NOMO-1 treated with DMSO at 0.1 percent for 48 hours (cell line): ENCODE measurements around the gene PDZRN4.
"Not testable (repeated sequence)": the region's sequence is repeated elsewhere in the genome, so short reads cannot be mapped to it uniquely, and the experiment has no call there.

Source experiments
- DNase-seq: peaks from one replicate; lab custom pipeline; 2025; ENCODE audit not compliant: unreplicated experiment; lab: John Stamatoyannopoulos, UW

PDZRN4 gene

DNA sequence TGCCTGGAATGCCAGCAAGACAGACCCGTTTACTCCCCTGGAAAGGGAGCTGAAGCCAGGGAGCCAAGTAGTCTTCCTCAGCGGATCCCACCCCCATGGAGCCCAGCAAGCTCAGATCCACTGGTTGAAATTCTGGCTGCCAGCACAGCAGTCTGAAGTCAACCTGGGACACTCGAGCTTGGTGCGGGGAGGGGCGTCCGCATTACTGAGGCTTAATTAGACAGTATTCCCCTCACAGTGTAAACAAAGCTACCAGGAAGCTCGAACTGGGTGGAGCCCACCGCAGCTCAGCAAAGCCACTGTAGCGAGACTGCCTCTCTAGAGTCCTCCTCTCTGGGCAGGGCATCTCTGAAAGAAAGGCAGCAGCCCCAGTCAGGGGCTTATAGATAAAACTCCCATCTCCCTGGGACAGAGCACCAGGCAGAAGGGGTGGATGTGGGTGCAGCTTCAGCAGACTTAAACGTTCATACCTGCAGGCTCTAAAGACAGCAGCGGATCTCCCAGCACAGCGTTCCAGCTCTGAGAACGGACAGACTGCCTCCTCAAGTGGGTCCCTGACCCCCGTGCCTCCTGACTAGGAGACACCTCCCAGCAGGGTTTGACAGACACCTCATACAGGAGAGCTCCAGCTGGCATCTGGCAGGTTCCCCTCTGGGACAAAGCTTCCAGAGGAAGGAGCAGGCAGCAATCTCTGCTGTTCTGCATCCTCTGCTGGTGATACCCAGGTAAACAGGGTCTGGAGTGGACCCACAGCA, 92.4 kb downstream of the PDZRN4 start:
- not testable (repeated sequence) for DNase-seq

DNA sequence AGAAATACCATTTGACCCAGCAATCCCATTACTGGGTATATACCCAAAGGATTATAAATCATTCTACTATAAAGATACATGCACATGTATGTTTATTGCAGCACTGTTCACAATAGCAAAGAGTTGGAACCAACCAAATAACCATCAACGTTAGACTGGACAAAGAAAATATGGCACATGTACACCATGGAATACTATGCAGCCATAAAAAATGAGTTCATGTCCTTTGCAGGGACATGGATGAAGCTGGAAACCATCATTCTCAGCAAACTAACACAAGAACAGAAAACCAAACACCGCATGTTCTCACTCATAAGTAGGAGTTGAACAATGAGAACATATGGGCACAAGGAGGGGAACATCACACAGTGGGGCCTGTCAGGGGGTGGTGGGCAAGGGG, 97.3 kb downstream of the PDZRN4 start:
- DNase-seq: not testable (repeated sequence)

DNA sequence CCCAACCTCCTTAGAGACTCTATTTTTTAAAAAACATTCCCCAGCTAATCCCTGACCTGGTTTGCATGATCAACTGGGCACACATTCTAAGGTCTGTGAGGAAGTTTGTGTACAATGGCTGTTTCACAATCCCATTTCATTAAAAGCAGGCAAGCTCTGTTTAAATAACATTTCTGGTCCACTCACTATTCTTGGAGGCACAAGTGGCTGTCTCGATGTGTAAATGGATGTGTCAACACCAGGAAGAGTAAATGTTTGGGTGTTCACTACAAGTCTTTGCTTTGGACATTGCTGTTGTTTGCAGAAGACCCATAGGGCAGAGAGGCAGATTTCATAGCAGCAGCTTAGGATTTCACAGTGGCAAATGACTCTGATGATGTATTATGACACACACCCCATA, 98.3 kb downstream of the PDZRN4 start:
- peak; percentile 20 for DNase-seq

DNA sequence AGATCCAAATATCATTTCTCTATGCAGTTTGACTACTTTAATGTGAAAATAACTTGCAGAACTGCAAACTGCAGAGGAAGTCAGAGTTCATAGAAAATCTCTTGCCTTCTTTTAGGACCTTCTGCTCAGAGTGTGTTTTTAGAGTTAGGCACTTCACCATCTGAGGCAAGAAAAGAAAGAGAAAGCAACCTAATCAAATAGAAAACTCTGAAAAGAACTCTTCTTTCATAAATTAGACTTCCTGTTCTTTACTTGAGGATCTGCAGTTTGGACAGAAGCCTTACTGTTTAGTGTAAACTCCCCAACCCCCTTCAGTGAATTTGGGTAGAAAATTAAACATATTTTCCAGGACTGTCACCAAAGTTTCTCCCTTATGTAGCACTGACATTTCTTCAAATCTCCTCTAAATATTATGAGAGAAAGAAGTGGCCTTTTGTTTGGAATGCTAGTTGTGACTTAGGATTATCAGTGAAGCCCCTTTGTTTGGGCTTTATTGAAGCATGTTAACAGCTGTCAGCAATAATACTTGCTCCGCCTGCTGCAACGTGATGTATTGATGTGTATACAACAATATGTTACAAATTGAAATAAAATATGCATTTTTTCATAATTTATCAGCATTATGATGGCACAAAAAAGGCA, 99.5 kb downstream of the PDZRN4 start:
- DNase-seq: peak; percentile 18

DNA sequence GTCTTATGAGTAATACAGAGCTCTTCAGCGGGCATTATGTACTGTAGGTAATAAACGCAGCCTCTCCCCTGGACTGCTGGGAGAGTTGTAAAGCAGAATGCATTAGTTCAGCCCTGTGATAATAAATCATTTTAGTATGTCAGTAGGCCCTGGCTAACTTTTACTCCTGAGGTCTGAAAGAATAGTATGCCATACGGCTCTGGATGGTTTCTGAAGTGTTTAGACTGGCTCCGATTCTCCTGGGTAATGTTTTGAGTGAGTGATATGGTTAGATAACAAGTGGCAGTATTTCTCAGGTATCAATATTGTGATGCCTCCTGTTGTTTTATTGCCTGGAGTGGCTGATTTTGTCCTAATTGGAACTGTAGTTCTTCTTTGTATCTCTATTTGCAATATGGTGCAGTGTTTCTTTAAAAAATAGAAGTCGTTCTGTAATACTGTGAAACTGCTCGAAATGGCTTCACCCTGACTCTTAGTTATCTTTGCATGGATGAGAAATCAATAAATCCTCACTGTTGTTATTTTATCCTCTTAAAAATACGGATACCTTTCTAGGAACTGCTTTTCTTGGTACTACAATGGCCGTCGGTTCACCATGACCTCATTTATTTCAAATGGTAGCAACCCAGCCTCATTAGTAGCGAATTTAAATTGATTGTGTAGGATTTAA, 100.2 kb downstream of the PDZRN4 start:
- DNase-seq: no peak

DNA sequence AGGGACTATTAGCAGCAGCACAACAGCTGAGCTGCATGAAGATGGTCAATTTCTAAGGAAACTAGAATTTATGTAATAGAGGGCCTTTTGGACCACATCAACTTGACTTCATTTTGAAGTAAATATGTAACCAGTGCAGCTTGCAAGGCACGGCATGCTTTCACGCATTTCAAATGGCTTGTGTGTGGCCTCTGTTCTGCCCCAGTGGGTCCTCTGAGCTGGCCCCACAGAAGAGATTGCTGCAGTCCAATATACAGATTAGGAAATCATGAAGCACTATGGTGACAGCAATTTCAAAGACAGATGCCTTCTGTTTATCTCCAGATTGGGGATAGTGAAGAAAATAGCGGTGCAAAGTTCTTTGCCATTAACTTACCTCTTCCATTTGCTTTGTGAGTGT, 101.4 kb downstream of the PDZRN4 start:
- DNase-seq: no peak

DNA sequence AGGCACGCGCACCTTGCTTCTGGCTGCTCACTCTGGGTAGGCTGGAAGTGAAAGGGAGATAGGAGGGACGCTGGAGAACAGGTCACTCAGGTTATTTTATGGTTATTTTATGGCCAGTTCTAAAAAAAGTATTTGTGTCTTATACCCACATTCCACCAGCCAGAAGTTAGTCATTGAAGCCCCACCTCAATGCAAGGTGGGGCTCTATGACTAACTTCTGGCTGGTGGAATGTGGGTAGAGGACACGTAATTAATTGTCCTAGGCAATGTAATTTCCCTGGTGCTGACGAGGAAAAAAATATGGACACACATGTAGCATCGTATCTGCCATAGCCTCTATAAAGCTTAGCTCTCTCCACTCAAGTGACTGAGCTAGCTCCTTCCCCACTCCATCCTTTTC, 104.9 kb downstream of the PDZRN4 start:
- DNase-seq: no peak

DNA sequence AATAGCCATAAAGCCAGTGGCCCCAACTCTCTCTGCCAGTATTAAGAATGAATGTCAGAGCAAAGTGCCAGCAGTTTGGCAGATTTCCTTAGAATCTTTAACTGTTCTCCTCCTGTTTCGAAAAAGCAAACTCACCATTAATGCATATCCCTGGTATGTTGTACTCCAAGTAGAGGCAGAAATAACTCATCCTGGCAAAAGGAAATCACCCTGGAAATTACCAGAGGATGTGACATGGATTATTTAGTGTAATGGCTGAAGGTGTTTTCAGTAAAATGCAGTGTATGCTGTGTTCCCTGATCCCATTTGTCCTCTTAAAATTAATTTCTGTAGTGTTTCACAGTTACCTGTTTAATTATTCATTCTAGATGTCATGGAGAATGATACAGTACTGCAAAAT, 105.3 kb downstream of the PDZRN4 start:
- DNase-seq: no peak

DNA sequence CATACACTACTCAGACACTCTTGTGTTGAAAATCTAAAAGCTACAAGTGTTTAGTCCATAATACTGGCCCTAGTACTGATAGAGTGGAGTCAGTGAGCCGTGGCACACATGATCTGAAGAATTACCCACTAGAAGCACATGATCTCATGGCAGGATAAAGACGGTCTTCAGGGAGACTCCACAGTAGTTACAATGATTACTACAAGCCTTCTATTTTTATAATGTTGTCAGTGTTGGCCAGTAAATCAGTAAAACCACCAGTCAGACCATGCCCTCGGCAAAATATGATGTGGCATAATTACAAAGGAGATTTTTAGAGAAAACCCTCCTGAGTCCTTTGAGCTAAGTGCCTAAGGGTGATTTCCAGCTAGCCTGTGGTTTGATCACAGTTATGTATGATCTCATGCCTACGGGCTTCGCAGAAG, 114.9 kb downstream of the PDZRN4 start:
- no peak for DNase-seq

DNA sequence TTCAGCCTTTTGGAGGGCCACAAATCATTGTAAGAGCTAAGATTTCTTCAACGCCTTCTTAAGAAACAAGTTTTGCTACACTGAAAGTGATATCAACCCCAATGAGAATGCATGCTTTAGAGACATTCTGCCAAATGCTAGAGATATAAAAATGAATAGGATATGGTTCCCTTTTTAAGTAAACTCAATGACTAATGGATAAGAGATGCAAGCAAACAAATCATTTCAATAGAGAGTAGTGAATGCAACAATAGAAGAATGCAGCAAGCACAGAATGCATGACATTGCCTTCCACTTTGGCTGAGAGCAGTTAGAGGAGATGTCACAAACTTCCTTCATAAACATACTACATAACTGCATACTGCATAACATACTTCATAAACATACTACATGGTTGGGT, 116.4 kb downstream of the PDZRN4 start:
- DNase-seq: no peak

DNA sequence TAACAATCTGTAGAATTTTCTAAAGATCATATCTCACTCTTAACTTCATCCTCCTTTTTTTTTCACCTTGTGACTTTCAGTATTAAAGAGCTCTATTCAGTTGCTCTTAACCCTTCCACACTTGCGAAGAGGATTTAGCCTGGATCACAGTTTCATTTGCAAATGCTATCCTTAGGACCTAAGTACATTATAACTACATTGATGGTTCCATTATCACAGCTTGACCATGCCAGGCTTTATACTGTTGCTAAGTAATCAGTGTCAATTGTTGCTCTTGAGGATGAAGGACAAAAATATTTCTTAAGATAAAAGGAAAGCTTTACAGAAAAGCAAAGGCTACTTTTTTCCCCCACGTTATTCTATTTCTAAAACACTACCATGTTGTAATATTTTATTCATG, 122.2 kb downstream of the PDZRN4 start:
- DNase-seq: no peak

DNA sequence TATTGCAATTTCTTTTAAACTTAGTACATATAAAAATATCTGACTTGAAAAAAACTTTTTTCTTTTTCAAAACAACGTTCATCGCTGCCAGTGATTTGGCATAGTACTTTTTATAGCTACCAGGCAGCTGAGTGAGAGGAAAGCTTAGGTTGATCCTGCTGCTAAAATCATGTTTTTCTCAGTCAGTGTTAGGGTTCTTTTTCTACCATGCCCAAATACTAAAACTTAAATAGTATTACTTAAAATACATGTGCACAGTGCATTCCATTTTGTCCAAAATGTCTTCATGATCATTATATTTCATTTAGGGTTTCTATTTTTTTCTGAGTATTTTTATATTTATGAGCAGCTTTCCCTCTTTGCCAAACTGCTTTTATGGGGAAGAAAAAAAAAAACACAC, 123.8 kb downstream of the PDZRN4 start:
- no peak for DNase-seq

DNA sequence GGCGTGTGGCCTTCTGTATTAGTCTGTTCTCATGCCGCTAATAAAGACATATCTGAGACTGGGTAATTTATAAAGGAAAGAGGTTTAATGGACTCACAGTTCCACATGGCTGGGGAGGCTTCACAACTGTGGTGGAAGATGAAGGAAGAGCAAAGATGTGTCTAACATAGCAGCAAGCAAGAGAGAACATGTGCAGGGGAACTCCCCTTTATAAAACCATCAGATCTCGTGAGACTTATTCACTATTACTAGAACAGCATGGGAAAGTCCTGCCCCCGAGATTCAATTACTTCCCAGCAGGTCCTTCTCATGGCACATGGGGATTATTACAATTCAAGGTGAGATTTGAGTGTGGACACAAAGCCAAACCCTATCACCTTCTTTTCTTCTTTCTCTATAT, 124.3 kb downstream of the PDZRN4 start:
- not testable (repeated sequence) for DNase-seq

DNA sequence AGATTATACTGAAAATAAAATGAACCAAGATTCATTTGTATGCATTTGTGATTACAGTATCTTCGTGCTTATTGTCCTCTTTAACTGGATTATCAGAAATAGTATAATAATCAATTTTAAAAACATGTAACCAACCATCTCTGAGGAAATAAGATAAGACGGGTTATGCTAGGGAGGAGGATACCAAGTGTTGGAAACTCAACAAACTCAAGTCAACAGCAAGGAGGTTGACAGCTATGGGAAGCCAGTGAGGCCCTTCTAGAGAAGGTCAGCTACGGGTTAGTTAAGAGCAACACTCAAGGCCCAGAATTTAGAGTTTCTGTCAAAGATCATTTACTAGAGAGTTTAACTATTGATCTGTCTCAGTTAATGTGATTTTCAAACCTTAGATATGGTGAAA, 137.2 kb downstream of the PDZRN4 start:
- no peak for DNase-seq

DNA sequence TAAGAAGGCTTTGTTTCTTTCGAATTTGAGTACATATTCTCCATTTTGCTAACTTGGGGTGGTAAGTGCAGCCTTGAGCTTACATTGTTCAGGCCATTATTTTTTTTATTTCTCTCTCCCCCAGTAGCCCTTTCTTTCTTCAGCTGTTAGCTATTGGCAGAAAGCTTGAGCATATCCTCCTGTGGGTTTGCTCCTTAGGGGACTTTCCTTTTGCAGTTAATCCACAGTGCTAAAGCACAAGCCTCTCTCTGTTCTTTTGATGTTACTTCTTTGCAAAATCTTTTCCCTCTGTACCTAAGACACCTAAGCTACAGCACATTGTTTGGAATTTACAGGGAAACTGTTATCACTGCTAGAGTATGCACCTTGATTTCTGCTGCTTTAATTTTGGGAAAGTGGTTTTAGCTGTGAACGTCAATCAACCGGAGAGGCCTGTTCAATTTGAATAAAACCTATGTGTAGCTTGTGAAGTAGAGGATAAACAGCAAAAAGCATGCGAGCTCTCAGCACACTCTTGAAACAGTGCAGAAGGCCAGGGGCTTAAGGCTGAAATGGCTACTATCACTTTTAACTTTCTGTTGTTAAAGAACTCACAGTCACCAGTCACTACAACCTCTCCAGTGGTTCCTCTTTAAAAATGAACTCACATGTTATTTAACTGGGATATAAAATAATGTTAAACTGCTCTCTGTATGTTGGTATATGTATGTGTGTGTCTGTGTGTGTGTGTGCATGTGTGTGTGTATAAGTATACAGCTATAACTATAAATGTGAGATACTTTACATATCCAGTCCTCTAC, 139.2 kb downstream of the PDZRN4 start:
- no peak for DNase-seq

DNA sequence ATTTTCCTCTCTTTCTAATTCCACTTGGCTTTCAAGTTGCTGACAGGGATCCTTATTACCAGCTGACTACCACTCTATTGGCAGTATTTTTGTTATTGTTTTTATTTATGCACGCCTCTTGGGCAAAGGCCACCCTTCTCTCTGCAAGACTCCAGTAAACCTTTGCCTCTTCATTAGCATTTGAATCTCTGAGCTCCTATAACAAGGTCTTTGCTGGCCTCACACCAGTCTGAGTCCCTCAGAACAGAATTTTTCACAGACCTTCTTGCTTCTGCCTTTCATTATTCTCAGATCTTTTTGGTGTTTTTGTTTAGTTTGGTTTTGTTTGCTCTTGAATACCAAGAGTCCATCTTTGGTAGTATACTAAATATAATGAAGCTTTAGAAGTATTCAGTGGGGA, 145.9 kb downstream of the PDZRN4 start:
- DNase-seq: no peak

DNA sequence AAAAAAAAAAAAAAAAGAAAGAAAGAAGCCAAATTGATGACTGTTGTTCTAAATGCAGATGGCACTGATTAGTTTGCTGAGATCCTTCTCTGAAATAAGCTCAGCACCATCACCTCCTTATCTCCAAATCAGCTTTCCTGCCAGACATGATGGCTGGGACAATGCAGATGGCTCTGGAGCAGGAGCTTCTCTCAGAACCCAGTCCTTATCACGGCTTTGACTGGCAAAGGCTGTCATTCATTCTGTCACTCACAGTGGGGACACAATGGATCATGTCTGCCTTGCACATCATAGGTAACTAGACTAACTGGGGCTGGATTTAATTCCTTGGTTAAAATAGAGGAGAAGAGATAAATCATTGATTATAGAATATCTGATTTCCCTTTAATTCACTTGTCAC, 146.3 kb downstream of the PDZRN4 start:
- no peak for DNase-seq

DNA sequence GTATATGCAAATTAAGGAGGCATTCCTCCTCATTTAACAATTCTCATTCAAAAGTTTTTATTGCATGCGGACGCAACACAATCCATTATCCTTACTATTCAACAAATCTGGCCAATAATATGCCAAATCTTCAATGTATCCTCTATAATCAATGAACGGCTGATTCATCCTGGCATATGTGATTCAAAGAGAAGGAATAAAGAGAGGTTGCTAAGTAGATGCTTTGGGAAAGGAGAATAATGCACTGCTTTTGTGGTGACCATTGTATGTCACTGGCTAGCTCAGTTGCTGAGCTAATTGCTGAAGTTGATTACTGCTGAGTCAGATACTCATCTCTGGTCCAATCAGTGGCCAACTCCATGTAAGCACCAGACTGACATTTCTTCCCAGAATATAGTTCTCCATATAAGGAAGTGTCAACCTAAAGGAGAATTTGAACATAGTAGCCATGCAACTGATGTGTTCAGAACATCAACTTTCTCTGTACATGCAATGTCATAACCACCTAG, 148.0 kb downstream of the PDZRN4 start:
- no peak for DNase-seq

DNA sequence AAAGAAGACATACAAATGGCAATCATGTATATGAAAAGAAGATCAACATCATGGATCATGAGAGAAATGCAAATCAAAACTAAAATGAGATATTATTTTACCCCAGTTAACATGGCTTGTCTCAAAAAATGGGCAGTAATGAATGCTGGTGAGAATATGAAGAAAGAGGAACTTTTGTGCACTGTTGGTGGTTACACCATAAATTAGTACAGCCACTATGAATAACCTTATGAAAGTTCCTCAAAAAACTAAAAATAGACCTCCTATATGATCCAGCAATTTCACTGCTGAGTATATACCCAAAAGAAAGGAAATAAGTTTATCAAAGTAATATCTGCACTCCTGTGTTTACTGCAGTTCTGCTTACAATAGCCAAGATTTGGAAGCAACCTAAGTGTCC, 151.7 kb downstream of the PDZRN4 start:
- DNase-seq: peak; percentile 94

DNA sequence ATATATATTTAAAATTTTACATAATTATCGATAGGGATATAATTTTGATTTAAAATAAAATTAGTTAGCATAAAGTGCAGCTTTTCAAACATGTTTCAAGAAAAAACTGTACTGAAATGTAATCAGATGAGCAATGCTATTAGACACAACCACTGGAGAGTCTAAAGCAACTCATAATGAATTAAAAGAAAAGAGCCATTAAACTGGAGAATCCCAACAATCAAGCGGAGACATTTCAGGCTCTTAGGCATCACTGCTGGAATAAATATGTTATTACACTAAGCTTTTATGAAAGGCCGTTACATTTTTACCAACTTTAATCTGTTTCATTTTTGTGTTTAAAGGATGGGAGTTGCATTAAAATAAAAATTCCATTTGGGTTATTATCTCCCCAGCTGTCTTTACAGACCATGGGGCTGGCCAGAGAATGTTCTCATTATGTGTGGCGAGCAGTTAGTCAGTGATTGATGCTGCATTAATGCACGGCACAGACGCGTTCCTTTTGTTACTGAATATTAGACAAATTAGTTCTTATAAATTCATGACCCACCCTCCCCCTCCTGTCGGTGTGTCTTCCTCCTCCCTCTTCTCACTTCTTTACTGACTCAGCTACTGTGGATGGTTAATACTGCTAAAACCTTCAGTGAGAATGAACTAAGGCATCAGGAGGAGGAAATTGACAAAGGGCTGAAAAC, 156.8 kb downstream of the PDZRN4 start:
- no peak for DNase-seq

DNA sequence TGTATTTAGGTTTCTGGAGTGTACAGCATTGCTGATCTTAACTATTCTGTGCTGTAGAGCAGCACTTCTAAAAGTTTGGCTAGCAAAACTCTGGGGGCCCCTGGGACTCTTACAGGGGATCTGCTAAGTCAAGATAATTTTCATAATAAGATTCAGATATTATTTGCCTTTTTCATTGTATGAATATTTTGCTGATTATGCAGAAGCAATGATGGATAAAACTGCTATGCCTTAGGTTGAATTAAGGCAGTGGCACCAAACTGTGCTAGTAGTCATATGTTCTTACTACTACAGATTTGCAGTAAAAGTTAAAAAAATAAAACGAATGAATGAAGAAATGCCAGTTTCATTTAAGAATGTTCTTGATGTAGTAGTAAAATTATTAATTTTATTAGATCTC, 160.1 kb downstream of the PDZRN4 start:
- no peak for DNase-seq
